ENCODE data around the gene RIMS3. TPM values are rescaled to one million over a fixed set of nuclear protein-coding genes. Genes with fewer than 3 reads are reported as not detected.

Gene RIMS3
- polyA plus RNA-seq, 1 donor from 2014 or later = 31.6 TPM

DNA sequence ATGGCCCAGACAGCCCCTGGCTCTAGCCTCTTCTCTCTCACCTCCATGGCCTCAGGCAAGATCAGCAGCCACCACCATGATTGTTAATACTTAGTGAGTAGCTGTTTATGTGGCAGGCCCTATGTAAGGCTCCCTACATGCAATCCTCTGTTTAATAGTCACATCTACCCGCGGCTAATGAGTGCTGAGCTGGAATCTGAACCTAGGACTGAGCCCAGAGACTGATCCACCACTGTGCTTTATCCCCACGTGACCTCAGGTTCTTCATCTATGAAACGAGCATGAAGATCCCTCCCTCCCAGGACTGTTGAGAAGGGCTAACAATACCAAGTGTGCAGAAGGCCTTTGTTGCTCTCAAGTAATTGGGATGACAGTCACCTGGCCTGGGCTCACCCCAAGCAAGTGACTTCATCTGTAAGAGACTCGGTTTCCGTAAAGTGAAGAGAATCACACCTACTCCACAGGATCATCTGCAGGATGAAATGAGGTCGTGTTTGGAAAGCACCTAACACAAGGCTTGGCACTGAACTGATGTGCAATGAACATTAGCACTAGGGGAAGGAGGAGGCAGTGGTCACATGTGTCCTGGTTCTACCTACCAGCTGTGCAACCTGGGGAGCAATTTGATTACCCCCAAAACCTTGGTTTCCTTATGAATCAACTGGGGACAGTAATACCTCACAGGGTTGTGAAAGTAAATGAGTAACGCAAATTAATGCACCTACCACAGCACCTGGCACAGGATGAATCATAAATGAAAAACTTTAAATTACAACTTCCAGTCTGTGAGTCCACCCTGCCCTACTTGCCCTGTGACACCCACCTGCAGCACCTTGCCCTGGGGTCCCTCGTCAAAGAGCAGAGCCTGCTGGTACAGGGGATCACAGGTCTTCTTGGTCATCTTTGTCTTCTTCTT, 37.2 kb downstream of the RIMS3 start:
- Histone ChIP-seq H3F3A (ENCODE audit: insufficient read depth, low read length, poor library complexity, severe bottlenecking) (no peaks in the 10 kb centered on the region), H3K27me3 (ENCODE audit: insufficient read depth, low read depth, low read length) (no peaks in the 10 kb centered on the region), H3K79me2 (replicated peaks; ENCODE audit: insufficient read depth, low read length) (no peaks in the 10 kb centered on the region), H4K20me1 (ENCODE audit: insufficient read depth) (no peaks in the 10 kb centered on the region), H3K4me3 (ENCODE audit: low read length) (no peak overlapping the region), H3K36me3 (ENCODE audit: insufficient read depth, low read length) (no peaks in the 10 kb centered on the region), H2AFZ (ENCODE audit: low read depth, low read length) (no peak overlapping the region), H3K9ac (ENCODE audit: low read length) (no peak overlapping the region), H3K9me2 (ENCODE audit: insufficient read depth, low read length) (no peaks in the 10 kb centered on the region), H3K9me3 (ENCODE audit: low read length) (no peaks in the 10 kb centered on the region), H3K27ac (ENCODE audit: low read length) (no peak overlapping the region), H3K4me2 (ENCODE audit: low read length) (no peak overlapping the region)
- TF ChIP-seq REST (IDR thresholded peaks at IDR 0.05; ENCODE audit: borderline replicate concordance) (no peak), SMC3 (conservative IDR thresholded peaks at IDR 0.05; ENCODE audit: poor library complexity) (no peak), CTCF (IDR thresholded peaks at IDR 0.05; ENCODE audit: poor library complexity, severe bottlenecking) (no peak), RAD21 (conservative IDR thresholded peaks at IDR 0.05) (no peak), EZH2 (IDR thresholded peaks at IDR 0.05; ENCODE audit: borderline replicate concordance, insufficient read depth, low read length, poor library complexity, severe bottlenecking) (no peak), EP300 (conservative IDR thresholded peaks at IDR 0.05; ENCODE audit: poor library complexity, severe bottlenecking) (no peak), POLR2AphosphoS5 (IDR thresholded peaks at IDR 0.05) (no peak), MXI1 (conservative IDR thresholded peaks at IDR 0.05; ENCODE audit: poor library complexity, severe bottlenecking) (no peak), TAF1 (IDR thresholded peaks at IDR 0.05; ENCODE audit: low read depth) (no peak)

DNA sequence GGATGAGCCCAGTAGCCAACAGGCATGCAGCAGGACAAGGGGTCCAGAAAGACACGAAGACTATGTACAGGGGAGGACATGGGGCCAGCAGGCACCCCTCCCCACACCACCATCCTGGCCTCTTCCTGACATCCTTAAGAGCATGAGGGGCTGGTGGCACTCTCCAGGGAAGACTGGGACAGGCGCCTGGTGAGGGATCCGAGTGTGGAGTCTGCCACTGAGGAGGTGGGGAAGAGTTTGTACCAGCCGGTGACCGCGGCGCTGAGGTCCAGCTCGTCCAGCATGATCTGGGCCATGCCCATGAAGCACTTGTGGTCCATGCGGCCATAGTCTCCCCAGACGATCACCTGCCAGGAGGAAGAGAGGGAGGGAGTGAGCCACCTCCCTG, 39.1 kb downstream of the RIMS3 start:
- Histone ChIP-seq H3K27me3 (ENCODE audit: insufficient read depth, low read depth, low read length) (no peaks in the 10 kb centered on the region), H3K27ac (ENCODE audit: low read length) (no peak overlapping the region), H3K9me2 (ENCODE audit: insufficient read depth, low read length) (no peaks in the 10 kb centered on the region), H2AFZ (ENCODE audit: low read depth, low read length) (no peak overlapping the region), H3K36me3 (ENCODE audit: insufficient read depth, low read length) (no peaks in the 10 kb centered on the region), H3K79me2 (replicated peaks; ENCODE audit: insufficient read depth, low read length) (no peaks in the 10 kb centered on the region), H3K4me3 (ENCODE audit: low read length) (no peak overlapping the region), H3K9ac (ENCODE audit: low read length) (no peak overlapping the region), H4K20me1 (ENCODE audit: insufficient read depth) (no peaks in the 10 kb centered on the region), H3K4me2 (ENCODE audit: low read length) (no peak overlapping the region), H3F3A (ENCODE audit: insufficient read depth, low read length, poor library complexity, severe bottlenecking) (no peaks in the 10 kb centered on the region), H3K9me3 (ENCODE audit: low read length) (no peaks in the 10 kb centered on the region)
- TF ChIP-seq REST (IDR thresholded peaks at IDR 0.05; ENCODE audit: borderline replicate concordance) = no peak
- TF ChIP-seq CTCF (IDR thresholded peaks at IDR 0.05; ENCODE audit: poor library complexity, severe bottlenecking) = no peak
- no peak for TF ChIP-seq EZH2 (IDR thresholded peaks at IDR 0.05; ENCODE audit: borderline replicate concordance, insufficient read depth, low read length, poor library complexity, severe bottlenecking)

Measured in neural cell (in vitro differentiated cells).